Measurements from ENCODE around the gene TSEN2.
"Not testable (repeated sequence)": the region's sequence is repeated elsewhere in the genome, so short reads cannot be mapped to it uniquely, and the experiment has no call there.

Gene TSEN2

GRCh38 chr3:12507591-12508281 lies 23.5 kb downstream of the TSEN2 start:
- no peak for DNase-seq

GRCh38 chr3:12508291-12508700 lies 24.0 kb downstream of the TSEN2 start:
- DNase-seq = no peak

GRCh38 chr3:12509466-12509865 lies 25.2 kb downstream of the TSEN2 start:
- DNase-seq = no peak

- DNase-seq = no peak
Measured at GRCh38 chr3:12512534-12513118, 28.3 kb downstream of the TSEN2 start.

GRCh38 chr3:12513694-12514446 lies 29.6 kb downstream of the TSEN2 start:
- no peak for DNase-seq

GRCh38 chr3:12515631-12516030 lies 31.4 kb downstream of the TSEN2 start:
- DNase-seq = no peak

- no peak for DNase-seq
Measured at GRCh38 chr3:12516873-12517272, 32.6 kb downstream of the TSEN2 start.

- DNase-seq = no peak
Measured at GRCh38 chr3:12518261-12519028, 34.2 kb downstream of the TSEN2 start.

- DNase-seq = no peak
Measured at GRCh38 chr3:12521010-12521409, 36.7 kb downstream of the TSEN2 start.

- DNase-seq = no peak
Measured at GRCh38 chr3:12522721-12523120, 38.4 kb downstream of the TSEN2 start.

GRCh38 chr3:12527757-12528143 lies 43.5 kb downstream of the TSEN2 start:
- DNase-seq = no peak

GRCh38 chr3:12532182-12532581 lies 47.9 kb downstream of the TSEN2 start:
- no peak for DNase-seq

GRCh38 chr3:12536423-12536822 lies 52.1 kb downstream of the TSEN2 start:
- no peak for DNase-seq

- no peak for DNase-seq
Measured at GRCh38 chr3:12541625-12542024, 57.3 kb downstream of the TSEN2 start.

GRCh38 chr3:12543497-12543896 lies 59.2 kb downstream of the TSEN2 start:
- DNase-seq = not testable (repeated sequence)

- no peak for DNase-seq
Measured at GRCh38 chr3:12544652-12545472, 60.6 kb downstream of the TSEN2 start.

GRCh38 chr3:12545473-12545791 lies 61.2 kb downstream of the TSEN2 start, which contains the start of gene MKRN2OS:
Gene MKRN2OS, minus strand, starts transcription at chr3:12545499. Its CDS starts 35 bp downstream, at chr3:12545464.
- no peak for DNase-seq

GRCh38 chr3:12549971-12550760 lies 65.9 kb downstream of the TSEN2 start:
- DNase-seq = no peak

GRCh38 chr3:12553921-12554391 lies 69.7 kb downstream of the TSEN2 start:
- DNase-seq = peak in 1 of 2 experiments; percentile 18

GRCh38 chr3:12556314-12556689 lies 72.0 kb downstream of the TSEN2 start:
- no peak for DNase-seq

- DNase-seq = peak; percentile 47 to 84
Measured at GRCh38 chr3:12556690-12557472, 72.6 kb downstream of the TSEN2 start, which contains the start of gene MKRN2. Gene MKRN2, plus strand, starts transcription at chr3:12557087. Its CDS starts 64 bp downstream, at chr3:12557151.

All from NCI-H1930 (cell line).